ENCODE results near the gene IP6K2.
"Not testable (repeated sequence)": the region's sequence is repeated elsewhere in the genome, so short reads cannot be mapped to it uniquely, and the experiment has no call there.

Gene IP6K2, protein sequence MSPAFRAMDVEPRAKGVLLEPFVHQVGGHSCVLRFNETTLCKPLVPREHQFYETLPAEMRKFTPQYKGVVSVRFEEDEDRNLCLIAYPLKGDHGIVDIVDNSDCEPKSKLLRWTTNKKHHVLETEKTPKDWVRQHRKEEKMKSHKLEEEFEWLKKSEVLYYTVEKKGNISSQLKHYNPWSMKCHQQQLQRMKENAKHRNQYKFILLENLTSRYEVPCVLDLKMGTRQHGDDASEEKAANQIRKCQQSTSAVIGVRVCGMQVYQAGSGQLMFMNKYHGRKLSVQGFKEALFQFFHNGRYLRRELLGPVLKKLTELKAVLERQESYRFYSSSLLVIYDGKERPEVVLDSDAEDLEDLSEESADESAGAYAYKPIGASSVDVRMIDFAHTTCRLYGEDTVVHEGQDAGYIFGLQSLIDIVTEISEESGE

DNA sequence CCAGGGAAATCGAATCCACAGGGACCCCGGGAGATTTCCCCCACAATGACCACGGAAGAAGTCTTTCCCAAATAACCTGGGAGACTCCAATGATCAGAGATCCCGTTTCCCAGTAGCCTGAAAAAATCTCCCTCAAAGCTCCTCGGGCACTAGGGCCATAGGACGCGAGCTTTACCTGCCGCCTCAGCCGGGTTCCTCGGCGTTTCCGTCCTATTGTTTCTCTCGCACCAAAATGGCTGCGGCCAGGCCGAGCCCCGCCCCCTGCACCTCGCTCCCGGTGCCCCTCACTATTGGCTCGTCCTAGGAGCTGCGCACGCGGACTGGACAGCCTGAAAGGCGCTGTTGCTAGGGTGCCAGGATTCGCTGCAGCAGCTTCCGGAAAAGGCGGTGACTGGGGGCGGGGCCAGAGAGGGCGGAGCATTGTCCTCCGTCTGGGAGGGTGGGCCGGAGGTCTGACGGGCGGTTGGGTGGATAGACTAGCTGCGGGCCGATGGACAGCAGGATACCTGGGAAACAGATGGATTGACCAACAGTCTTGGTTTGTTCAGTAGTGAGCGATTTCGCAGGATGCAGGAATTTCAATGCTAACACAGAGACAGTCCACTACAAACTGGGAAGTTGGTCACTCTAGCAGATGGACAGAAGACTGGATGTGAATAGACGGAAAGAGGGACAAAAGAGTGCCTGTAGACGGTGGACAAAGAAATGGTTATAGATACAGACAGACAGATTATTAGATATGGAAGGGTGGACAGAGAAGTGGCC, at the start of gene IP6K2:
Gene IP6K2 (minus strand): TSS at position 240 of the 765 bp plus-strand sequence. CDS start 21,930 bp downstream, outside the sequence.
- DNase-seq (ENCODE audit: low read depth in 1 of 2, low spot score in 1 of 2) = peak; percentile 82 to 97
- TF ChIP-seq JUND (IDR thresholded peaks at IDR 0.05; ENCODE audit: low read depth) = no peak
- in situ Hi-C loops (cut with HindIII; ENCODE audit: low pct_unique_long_range_greater_than_20kb, low sequenced_read_pairs) = no loop called here

DNA sequence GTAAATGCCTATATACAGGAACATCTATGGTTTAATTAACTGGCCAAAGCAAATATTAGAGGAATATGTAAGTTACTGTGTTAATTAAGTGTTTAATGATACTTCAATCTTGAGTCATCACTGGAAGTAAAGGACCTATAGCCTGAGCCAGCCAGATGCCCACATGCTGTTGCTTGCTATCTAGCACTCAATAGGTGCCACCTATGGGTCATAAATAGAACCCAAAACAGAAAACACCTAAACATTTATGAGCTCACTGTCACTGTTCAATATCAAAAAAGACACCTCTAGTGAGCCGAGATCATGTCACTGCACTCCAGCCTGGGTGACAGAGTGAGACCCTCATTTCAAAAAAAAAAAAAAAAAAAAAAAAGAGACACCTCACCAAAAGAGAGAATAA, 48.4 kb upstream of the IP6K2 start:
- in situ Hi-C loops (cut with HindIII; ENCODE audit: low pct_unique_long_range_greater_than_20kb, low sequenced_read_pairs) = no loop called here
- TF ChIP-seq JUND (IDR thresholded peaks at IDR 0.05; ENCODE audit: low read depth) = no peak
- DNase-seq (ENCODE audit: low read depth in 1 of 2, low spot score in 1 of 2) = peak in 1 of 2 experiments; percentile 46

DNA sequence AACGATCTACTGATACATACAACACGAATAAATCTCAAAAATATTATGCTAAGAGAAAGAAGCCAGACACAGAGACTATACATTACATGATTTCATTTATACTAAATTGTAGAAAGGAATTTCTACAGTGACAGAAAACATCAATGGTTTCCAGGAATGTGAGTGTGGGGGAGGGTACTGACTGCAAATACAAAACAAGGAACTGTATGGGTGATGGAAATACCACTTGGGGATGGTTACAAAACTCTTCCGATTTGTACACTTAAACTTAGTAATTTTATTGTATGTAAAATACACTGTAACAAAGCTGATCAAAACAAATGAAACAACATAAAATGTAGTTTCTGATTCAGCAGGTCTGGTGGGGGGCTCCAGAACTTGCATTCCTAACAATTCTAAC, 45.8 kb upstream of the IP6K2 start:
- DNase-seq (ENCODE audit: low read depth in 1 of 2, low spot score in 1 of 2) = no peak
- no peak for TF ChIP-seq JUND (IDR thresholded peaks at IDR 0.05; ENCODE audit: low read depth)
- in situ Hi-C loops (cut with HindIII; ENCODE audit: low pct_unique_long_range_greater_than_20kb, low sequenced_read_pairs) = no loop called here

DNA sequence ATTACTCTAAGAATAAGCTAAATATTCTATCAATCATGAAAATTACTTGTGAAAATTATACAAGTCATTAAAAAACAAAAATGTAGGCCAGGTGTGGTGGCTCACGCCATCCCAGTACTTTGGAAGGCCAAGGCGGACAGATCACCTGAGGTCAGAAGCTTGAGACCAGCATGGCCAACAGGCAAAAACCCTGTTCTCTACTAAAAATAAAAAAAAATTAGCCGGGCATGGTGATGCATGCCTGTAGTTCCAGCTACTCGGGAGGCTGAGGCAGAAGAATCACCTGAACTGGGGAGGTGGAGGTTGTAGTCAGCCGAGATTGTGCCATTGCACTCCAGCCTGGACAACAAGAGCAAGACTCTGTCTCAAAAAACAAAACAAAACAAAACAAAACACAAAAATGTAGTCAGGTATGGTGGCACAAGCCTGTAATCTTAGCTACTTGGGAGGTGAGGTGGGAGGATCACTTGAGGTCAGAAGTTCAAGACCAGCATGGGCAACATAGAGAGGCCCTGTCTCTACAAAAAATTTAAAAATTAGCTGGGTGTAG, 43.0 kb upstream of the IP6K2 start:
- in situ Hi-C loops (cut with HindIII; ENCODE audit: low pct_unique_long_range_greater_than_20kb, low sequenced_read_pairs); DNase-seq (ENCODE audit: low read depth in 1 of 2, low spot score in 1 of 2): not testable (repeated sequence)

DNA sequence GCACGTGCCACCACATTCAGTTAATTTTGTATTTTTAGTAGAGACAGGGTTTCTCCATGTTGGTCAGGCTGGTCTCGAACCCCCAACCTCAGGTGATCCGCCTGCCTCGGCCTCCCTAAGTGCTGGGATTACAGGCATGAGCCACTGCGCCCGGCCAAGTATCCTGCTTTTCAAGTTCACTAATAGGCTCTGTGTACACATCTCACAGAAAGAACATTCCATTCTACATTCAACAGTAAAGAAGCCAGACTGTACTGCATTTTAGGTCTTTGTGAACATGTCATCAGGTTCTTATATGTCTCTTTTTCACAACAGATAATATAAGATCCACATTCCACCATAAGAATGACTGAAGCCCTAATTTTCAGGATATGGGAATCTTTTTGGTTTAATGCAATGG, 42.5 kb upstream of the IP6K2 start:
- in situ Hi-C loops (cut with HindIII; ENCODE audit: low pct_unique_long_range_greater_than_20kb, low sequenced_read_pairs) = not testable (repeated sequence)
- DNase-seq (ENCODE audit: low read depth in 1 of 2, low spot score in 1 of 2) = peak in 1 of 2 experiments; percentile 78

DNA sequence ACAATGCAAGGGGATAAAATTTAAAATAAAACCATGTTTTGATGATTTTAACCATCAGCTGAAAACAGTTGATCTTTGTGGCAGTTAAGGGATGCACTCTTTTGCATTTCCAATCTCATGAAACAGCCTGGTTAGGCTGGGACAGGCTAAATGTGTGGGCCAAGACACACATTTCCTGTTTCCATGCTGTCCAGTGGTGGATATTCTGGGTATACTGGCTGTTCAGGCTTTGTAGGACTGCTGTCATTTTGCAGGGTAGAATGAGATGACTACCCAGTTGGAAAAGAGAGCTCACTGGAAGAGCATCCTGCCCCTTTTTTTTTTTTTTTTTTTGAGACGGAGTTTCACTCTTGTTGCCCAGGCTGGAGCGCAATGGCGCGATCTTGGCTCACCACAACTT, 42.0 kb upstream of the IP6K2 start:
- in situ Hi-C loops (cut with HindIII; ENCODE audit: low pct_unique_long_range_greater_than_20kb, low sequenced_read_pairs) = no loop called here
- peak in 1 of 2 experiments; percentile 49 for DNase-seq (ENCODE audit: low read depth in 1 of 2, low spot score in 1 of 2)
- TF ChIP-seq JUND (IDR thresholded peaks at IDR 0.05; ENCODE audit: low read depth) = no peak

DNA sequence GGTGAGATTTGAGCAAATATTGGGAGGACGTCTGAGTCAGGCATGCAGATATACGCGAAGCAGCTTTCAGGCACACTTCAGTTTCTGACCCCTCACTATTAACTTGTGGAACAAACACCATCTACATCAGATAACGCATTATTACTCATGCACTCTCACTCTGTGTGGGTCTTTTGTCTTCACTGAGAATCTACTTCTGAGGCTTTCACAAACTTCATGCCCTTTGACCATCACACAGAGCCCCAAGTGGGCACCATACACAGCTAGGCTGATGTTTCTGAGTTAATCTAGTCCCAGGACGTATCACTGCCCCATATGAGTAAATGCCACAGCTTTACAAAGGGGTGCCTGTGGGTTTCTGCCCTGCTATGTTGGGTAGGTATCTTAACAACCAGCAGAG, 39.6 kb upstream of the IP6K2 start:
- no peak for DNase-seq (ENCODE audit: low read depth in 1 of 2, low spot score in 1 of 2)
- no peak for TF ChIP-seq JUND (IDR thresholded peaks at IDR 0.05; ENCODE audit: low read depth)
- in situ Hi-C loops (cut with HindIII; ENCODE audit: low pct_unique_long_range_greater_than_20kb, low sequenced_read_pairs) = no loop called here

DNA sequence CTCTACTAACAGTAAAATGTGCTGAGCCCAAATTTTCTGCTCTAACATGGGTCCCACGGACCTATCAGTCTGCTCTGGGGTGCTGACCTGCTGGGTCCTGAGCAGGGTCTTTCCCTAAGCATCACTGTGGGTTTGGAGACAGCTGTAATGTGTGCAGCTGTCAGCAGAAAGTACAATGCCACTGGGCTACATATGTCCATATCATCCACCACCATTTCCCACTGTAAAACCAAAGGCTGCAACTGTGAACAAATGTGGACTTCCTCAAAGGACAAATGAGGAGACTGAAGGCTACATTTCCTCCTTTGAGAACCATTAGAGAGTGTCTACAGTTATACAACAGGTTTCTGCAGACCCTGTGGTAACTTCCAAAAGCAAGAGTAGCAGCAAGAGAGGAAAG, 33.8 kb upstream of the IP6K2 start:
- no peak for TF ChIP-seq JUND (IDR thresholded peaks at IDR 0.05; ENCODE audit: low read depth)
- DNase-seq (ENCODE audit: low read depth in 1 of 2, low spot score in 1 of 2) = no peak
- in situ Hi-C loops (cut with HindIII; ENCODE audit: low pct_unique_long_range_greater_than_20kb, low sequenced_read_pairs) = no loop called here

DNA sequence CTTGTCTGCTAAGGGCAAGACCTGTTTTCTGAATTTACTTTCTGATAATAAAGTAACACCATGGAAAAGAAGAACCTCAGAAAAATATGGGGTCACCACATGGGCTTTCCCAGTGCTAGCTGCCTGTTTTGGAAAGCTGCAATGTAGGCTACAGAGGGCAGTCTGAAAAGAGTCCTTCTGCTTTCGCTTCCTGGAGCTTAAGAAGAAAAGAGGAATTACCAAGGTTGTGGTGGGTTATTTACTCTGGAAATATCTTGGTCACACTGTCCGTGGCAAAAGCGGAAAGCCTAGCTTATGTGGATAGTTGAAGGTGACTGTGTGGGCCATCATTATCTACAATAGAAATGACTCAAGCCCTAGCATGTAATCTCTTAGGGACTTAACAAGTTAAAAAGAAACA, 31.7 kb upstream of the IP6K2 start:
- DNase-seq (ENCODE audit: low read depth in 1 of 2, low spot score in 1 of 2) = no peak
- in situ Hi-C loops (cut with HindIII; ENCODE audit: low pct_unique_long_range_greater_than_20kb, low sequenced_read_pairs) = no loop called here
- TF ChIP-seq JUND (IDR thresholded peaks at IDR 0.05; ENCODE audit: low read depth) = no peak

DNA sequence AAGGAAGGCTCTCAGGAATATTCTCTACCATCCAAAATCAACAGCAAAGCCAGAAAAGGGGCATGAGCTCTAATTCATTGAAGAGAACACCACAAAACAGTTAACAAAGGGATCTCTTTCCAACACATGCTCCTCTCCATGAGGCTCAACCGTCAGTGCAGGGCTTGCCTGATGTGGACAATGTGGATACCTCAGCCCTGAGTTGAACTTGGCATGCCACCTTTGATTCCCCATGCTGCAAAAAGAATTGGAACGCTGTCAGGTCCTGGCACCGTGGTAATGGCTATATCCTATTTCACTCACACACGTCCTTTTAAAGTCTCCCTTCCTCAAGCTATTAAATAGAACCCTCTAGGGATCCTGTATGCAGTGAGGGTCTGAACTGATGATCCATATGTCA, 30.7 kb upstream of the IP6K2 start:
- no peak for DNase-seq (ENCODE audit: low read depth in 1 of 2, low spot score in 1 of 2)

DNA sequence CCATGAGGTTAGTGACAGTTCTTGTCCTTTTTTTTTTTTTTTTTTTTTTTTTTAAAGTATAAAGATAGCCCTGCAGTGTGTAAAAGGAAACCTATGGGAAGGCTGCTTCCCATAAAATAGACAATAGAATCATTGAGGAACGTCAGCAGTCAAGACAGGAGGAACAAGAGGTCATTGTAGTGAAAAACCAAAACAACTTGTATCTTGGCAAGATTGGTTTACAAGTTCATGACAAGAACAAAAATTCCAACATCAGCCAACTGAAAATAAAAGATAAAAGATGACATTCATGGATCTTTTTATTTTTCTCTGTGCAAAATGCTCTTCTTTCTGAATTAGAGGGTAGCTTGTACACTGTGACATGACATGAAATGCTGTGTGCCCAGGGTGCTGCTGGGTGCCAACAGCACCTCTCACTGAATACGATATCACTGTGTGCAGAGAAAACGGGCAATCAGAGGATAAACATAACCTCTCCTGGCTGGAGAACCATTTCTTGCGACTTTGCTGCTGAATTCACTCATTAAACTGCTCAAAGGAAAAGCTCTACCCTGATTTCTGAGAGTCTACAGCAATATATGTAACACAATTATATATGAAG, 30.1 kb upstream of the IP6K2 start:
- TF ChIP-seq JUND (IDR thresholded peaks at IDR 0.05; ENCODE audit: low read depth) = no peak
- DNase-seq (ENCODE audit: low read depth in 1 of 2, low spot score in 1 of 2) = no peak
- in situ Hi-C loops (cut with HindIII; ENCODE audit: low pct_unique_long_range_greater_than_20kb, low sequenced_read_pairs) = no loop called here

More for the DNA sequence above, 30.7 kb upstream of the IP6K2 start:
- in situ Hi-C loops (cut with HindIII; ENCODE audit: low pct_unique_long_range_greater_than_20kb, low sequenced_read_pairs) = no loop called here
- no peak for TF ChIP-seq JUND (IDR thresholded peaks at IDR 0.05; ENCODE audit: low read depth)

DNA sequence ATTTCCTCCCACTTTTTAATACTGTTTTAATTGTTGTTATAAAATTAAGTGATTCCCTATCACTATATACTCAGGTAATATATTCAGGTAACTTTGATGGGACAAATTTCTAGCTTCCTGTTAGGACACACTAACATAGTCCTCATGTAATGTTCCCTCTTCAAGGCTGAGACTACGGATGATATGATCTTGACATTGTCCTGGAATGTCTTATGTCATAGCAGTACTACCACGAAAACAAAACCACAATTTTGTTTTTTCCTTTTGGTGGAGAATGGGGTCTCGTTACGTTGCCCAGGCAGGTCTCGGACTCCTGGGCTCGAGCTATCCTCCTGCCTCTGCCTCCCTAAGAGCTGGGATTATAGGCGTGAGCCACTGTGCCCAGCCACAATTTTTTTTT, 26.8 kb upstream of the IP6K2 start:
- in situ Hi-C loops (cut with HindIII; ENCODE audit: low pct_unique_long_range_greater_than_20kb, low sequenced_read_pairs) = no loop called here
- TF ChIP-seq JUND (IDR thresholded peaks at IDR 0.05; ENCODE audit: low read depth) = no peak
- peak in 1 of 2 experiments; percentile 15 for DNase-seq (ENCODE audit: low read depth in 1 of 2, low spot score in 1 of 2)

DNA sequence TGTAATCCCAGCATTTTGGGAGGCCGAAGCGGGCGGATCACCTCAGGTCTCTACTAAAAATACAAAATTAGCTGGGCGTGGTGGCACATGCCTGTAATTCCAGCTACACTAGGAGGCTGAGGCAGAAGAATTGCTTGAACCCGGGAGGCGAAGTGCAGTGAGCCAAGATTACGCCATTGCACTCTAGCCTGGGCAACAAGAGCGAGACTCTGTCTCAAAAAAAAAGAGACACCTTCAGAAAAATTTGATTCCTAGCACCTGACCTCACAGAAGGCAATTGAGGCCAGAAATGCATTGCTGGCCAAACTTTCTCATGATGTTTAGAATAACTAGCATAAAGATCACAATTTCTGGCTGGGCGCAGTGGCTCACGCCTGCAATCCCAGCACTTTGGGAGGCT, 24.2 kb upstream of the IP6K2 start:
- DNase-seq (ENCODE audit: low read depth in 1 of 2, low spot score in 1 of 2); in situ Hi-C loops (cut with HindIII; ENCODE audit: low pct_unique_long_range_greater_than_20kb, low sequenced_read_pairs): not testable (repeated sequence)
